GM18861 (cell line): ENCODE data around the gene AQP12A.
"Not testable (repeated sequence)": the region's sequence is repeated elsewhere in the genome, so short reads cannot be mapped to it uniquely, and the experiment has no call there.

Source experiments
- ATAC-seq: cut with Tn5 transposase; IDR thresholded peaks from one replicate; pipeline ENCODE4 v1.9.1; 2021; ENCODE audit not compliant: unreplicated experiment

AQP12A gene

DNA sequence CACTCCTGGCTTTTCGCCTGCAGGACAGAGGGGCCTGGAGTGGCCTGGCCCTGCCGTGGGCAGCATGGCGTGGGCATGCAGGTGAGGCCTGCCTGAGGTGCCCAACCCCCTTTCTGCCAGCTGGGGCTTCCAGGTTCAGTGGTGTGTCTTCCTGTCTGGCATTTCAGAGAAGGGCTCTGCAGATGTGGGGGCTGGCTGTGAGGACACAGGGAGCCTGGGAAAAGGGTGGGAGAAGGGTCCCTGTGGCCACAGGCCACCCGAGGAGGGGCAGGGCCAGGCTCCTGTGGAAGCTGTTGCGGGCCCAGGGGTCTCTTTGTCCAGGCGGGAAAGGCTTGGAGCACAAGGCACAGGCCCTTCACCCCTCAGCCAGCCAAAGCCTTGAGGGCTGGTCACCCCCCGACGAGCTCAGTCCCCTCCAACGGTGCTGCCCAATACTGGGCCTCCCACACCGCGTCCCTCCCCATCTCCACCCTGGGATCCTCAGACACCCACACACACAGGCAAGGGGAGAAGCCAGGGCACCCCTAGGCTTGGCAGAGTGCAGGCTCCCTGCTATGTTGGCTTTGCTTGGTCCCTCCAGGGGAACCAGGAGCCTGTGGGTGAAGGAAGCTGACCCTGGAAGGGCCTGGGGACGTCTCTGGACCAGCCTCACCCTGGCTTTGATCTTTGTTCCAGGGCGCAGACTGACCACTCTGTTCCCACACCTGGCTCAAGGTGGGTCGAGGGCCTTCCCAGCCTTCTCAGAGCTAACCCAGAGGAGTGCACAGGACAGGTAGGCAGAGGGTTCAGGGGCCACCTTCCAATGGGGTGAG is 3.7 kb upstream of the AQP12A start:
- no peak for ATAC-seq

DNA sequence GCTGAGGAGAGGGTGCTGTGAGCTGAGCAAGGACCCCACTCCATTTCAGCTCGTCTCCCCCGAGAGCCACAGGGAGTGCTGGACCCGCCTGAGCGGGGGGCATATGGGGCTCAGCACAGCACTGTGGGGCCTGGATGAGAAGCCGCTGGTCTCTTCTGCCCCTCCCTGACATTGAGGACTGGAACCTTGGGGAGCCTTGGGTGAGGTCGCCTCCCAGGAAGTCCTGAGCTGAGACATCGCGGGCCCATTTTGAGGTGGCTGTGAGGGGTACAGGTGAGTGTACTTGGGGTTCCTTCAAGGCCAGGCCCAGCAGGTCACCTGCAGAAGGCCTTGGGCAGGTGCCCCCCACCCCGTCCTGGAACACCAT is 3.1 kb upstream of the AQP12A start:
- no peak for ATAC-seq

DNA sequence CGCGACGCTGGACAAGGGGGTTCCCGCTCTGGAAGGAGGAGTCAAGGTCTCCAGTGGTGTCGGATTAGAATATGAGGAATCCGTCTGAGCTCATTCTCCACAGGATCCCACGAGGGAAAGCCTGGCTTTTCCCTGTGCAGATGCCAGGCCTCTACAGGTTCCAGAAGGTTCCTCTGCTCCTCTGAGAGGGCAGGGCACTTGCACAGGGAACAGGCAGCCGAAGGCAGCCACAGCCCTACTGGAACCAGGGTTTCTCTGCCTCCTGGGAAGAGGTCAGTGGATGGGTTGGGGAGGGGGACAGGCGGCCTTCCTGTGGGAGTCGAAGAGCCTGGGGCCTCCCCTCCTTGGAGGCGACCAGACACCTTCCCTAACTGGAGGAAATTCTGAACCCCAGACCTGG is 1.7 kb upstream of the AQP12A start:
- ATAC-seq, result no peak

DNA sequence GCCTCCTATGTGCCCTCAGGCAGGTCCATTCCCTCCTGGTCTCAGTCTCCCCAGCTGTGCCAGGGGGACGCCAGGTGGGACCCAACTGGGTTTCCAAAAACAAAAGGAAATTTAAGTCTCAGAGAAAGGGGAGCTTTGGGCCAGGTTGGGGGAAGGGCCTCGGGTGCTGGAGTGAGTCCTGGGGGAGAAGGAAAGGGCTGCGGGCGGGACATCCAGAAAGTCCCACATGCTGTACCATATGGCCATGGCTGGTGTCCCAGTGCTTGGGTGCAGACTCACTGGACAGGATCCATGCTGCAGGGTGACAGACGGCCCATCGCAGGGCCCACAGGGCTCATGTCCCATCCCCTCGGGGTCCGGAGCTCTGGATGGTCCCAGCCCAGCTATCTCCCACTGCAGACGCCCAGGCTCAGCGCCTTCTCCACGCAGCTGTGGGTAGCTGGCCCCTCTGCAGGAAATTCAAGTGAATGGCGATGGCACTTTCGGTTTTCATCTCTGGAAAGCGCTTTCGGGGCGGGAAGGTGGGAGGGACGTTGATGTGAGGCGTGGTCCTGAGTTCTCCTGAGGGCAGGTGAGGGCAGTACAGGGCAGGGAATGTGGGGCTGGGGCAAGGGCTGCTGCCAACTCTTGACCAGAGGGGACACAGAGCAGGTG is 1.1 kb upstream of the AQP12A start:
- ATAC-seq, result not testable (repeated sequence)

DNA sequence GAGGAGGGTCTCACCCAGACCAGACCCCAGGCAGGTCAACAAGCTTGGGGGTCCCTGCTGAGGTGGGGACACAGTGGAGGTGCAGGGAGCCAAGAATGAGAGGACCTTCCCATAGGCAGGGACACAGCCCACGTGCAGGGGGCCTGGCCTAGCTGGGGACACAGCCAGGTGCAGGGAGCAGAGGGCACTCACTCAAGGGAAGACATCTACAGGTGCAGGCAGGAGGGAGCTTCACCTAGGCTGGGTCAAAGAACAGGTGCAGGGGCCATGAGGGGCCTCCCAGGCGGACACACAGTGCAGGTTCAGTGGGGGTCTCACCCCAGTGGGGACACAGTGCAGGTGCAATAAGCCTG is 615 bp upstream of the AQP12A start:
- ATAC-seq, result not testable (repeated sequence)

DNA sequence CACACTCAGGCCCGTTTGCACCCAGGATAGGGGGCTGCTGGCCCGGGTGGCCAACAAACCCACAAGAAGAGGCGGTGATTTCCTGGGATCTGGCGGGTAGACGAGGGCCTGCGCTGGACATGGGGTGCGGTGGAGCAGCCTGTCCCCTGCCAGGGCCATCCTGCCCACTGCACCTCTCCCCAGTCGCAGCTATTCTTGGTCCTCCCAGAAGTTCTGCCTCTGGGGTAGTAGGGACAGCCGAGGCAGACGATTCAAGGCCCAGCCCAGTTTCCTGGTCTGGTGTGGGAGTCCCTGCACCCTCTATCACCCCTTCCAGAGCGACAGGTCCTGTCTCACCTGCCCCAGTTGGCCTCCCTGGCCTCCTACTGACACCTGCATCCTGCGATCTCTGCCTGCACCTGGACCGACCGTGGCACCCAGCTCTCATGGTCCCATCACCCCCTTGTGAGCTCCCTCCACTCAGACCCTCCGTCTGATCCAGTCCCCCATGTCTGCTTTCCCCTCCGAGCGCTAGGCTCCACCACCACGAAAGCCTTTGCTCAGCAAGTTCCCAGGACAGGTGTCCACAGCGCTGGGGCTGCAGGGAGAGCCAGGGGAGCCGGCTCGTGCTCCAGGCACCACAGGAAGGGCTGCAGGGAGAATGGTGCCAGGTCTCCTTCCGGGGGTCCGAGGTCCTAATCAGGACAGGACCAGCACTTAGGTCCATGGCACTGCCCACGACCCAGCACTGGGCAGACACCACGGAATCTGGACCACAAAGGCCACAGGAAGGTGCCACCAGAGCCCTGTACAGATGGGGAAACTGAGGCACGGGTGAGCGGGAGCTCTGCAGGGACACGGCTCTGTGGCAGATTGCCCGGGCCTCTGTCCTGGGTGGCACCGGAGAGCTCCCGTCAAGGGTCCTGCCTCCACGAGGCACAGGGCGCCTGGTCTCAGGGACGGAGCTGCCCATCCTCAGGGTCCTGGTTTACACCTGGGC is 1.2 kb downstream of the AQP12A start:
- ATAC-seq, result not testable (repeated sequence)

DNA sequence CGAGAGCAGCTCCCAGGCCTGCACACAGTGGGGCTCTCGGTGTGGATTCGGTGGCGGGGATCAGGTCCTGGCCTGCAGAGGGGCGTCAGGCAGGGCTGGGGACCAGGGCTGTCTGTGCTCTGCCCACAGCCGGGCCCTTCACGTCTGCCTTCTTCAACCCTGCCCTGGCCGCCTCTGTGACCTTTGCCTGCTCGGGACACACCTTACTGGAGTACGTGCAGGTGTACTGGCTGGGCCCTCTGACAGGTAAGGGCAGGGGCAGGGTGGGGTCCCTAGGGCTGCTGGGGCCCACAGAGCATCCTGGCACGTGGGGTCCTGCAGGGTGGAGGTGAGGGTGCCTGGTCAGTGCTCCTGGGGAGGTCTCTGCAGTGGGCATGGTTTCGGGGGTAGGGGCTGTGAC is 2.6 kb downstream of the AQP12A start:
- ATAC-seq, result not testable (repeated sequence)

DNA sequence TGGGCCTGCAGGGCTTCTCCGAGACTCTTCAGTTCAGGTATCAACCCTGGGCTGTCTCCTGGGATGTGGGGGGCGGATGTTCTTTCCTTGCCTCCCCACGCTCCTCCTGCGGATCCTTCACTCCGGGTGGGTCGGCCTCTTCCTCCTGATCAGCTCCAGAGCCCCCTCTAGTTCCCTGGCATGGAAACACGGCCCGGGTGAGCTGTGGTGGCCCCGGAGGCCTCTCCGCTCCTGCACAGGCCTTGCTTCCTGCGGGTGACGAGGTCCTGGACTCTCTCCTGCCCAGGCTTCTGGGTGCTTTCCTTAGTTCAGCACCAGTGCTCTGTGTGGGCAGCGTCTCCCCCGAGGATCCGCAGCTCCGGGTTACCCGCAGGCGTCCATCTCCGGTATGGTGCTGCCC is 3.9 kb downstream of the AQP12A start:
- ATAC-seq, result not testable (repeated sequence)

DNA sequence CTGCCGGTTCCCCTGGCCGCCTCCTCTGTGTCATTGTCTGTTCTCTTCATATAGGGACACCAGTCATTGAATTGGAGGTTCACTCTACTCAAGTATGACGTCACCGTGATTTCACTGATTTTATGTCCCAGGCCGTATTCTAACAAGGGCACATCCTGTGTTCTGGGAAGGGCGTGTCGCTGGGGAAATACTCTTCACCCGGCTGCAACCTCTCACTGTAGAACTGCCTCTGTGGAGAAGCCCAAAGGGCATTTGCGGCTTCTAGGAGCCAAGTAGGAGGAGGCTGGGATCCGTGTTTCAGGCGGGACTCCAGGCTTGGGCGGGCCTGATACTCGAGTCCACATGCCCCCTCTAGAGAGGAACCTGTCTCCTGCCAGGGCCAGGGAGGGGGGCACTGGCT is 4.8 kb downstream of the AQP12A start:
- not testable (repeated sequence) for ATAC-seq

DNA sequence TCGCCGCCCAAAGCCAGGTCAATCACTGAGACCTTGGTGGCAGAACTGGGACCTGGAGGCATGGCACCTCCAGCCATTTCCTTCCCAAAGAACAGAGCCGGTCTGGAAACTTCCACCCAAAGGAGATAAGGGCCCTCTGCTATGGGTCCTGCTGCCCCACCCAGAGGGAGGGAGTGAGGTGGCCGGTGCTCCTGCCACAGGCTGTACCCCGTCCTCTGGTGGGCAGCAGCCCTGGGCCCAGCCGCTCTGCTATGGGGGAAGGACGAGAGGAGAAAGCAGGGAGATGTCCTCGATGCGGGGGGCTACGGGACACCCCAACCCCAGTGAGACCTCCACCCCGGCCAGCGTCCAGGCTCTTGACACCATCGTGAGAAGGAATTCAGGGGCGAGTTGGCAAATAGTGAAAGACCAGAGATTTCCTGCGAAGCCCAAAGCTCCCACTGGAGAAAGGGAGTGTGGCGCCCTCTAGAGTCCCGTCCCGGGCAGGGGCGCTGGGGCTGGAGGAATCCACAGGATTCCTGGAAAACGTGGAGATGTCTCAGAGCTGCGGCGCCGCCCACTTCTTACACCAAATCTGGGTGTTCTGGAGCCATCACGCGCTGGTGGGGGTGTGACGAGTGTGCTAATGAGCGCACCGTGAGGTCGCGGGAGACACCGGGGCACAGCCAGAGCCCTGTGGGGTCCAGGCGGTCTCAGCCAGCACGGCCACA is 7.3 kb downstream of the AQP12A start:
- not testable (repeated sequence) for ATAC-seq

DNA sequence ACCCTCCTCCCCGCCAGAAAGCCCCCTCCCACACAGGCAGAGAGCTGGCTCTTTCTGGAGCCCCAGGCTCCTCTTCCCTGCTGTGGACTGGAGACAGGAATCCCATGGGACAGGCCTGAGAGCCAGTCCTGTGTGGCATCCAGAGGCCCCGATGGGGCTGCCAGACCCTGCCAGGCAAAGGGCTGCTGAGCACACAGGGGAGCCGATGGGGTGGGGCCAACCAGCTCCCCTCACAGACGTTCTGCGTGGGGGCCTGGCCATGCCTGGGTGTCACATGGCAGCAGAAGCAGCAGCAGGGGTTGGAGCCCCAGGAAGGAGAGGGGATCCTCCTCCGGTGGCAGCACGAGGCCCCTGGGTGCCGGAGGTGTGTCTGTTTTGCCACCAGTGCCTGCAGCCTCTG is 8.2 kb downstream of the AQP12A start:
- not testable (repeated sequence) for ATAC-seq

DNA sequence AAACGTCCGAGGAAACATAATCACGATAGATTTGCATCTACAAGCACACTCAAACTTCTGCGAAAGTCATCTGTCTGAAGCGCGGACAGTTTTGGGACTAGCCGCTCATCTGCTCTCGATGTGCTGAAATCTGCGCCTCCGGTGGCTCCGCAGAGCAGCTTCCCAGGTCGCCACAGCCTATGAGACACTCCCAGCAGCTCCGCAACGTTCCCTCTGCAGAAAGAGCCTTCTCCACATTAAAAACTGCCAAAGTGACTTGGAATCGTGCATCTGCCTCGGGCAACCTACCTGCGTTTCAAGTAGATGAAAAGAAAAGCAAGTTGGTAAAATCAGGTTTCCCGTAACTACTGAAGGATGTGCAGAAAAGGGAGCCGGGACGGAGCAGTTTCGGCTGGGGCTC is 8.9 kb downstream of the AQP12A start:
- ATAC-seq, result not testable (repeated sequence)

DNA sequence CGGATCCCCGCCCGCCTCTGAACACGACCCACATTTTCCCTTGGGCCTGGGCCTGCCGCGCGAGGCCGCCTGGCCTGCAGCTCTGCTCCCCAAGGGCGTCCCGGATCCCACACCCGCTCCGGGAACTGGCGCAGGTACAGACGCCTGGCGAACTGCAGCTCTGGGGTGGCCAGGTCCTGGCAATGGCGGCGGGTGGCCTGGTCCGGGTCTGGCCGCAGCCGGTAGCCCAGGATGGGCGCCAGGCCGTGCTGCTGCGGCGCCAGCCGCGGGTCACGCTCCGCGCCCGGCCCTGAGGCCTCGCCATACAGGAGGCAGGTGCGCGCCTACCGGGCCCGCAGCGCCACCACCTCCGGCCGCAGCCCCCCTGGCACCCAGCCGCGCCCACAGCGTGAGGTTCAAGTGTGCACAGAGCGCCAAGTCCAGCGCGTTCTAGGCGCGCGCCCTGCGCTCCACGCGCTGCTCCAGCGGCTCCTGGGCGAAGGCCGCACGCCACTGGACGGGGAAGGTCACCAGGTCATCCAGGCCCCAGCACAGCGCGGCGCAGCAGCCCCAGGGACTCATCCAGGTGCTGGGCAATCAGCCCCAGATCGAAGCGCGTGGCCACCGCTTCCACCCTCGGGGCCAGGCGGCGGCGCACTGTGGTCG is 9.5 kb downstream of the AQP12A start:
- no peak for ATAC-seq

DNA sequence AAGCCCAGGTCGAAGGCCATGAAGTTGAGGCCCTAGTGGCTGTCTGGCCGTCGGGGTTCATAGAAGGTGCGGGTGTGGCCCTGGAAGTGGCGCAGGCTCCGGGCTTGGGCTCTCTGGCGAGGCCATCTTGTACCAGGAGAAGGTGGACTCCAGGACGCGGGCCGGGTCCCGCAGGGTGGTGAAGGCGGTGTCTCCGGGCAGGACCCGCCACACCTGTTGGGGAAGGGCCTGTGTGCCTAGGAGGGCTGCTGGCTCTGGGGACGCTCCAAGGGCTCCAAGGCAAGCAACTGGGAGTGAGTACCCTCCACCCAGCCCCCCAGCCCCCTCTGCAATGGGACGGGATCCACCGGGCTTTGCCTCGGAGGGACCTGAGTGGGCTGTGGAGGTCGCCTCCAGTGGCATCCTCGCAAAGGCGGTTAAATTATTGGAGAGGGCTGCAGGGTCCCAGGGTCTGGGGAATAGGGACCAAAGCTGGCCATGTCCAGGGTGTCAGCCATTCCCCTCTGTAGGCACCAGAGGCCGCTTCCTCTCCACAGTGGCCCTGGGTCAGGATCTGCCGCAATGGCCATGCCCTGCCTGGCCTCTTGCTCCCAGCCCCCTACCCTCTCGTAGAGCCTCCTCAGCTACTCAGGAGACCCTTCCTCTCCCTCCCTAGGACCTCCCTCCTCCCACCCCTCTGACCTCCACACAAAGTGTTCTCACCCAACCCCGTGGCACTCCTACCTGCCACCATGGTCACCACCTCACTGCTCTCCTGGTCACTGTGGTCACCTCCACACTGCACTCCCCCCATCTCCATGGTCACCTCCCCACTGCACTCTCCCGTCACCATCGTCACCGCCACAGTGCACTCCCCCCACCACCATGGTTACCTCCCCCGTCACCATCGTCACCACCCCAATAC is 10.3 kb downstream of the AQP12A start:
- no peak for ATAC-seq

DNA sequence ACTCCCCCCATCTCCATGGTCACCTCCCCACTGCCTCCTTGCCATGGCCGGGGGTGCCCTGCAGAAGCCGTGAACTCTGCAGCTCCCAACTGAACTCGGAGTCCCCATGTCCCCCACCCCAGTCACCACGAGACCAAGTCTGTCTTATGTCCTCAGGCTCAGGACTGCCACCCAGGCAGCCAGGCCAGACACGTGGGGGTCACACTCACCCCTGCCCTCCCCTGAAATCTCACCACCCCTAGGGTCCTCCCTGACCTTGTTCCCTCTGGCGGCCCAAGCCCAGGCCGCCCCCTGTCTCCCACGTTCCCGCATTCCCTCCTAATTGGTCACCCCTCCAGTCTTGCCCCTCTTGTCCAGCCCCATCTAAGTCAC is 11.0 kb downstream of the AQP12A start:
- ATAC-seq, result no peak

DNA sequence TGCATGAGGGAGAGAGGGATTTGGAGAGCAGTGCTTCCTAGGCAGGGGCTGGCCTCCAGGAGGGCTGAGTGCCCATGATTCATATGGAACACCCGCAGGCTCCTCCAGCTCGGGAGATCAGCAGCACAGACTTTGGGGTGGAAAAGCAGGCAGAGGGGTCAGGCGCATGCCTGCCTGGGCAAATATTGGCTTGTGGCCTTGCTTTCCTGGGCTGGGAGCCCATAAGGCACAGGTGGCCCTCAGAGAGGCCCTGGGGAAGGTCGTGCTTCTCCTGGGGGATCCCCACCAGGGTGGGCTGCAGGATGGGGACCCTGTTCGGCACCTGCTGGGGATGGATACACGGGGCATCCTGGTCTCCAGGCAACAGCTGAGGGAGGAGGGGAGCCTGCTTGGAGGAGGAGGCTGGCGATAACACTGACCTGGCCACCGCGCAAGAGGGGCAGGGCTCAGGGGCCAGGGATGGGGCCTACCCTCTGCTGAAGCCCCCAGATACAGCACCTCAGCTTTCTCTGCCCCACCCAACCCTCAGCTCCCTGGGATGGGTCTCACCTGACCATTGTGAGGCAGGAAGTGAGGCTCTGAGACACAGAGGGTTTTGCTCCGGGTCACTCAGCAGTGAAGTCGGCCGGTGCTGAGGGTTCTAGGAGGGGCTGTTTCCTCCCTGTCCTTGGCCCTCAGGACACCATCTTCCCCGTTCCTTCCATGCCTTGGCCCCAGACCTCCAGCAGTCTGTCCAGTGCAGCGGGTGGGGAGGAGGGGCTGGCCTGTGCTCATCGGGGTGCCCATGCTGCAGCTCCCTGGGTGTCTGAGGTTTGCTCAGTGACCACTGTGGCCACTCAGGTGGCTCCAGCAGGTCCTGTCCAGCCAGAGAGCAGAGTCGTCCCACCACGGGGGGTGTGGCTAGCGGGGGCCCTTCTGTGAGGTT is 12.0 kb downstream of the AQP12A start:
- no peak for ATAC-seq

DNA sequence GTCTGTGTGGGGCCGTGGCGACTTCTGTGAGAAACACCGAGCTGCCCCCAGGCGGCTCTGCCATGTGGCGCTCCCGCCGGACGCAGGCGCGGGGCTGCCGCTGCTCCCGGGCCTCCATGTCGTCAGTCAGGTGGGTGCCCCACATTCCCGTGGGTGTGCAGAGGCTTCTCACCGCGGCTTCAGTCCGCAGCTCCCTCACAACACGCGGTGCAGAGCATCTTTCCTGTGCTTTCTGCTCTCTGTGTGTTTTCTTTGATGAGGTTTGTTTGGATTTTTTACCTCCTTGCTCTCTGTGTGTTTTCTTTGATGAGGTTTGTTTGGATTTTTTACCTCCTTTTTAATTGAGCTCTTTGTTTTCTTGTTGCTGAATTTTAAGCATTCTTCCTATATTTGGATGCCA is 13.0 kb downstream of the AQP12A start:
- ATAC-seq, result no peak

DNA sequence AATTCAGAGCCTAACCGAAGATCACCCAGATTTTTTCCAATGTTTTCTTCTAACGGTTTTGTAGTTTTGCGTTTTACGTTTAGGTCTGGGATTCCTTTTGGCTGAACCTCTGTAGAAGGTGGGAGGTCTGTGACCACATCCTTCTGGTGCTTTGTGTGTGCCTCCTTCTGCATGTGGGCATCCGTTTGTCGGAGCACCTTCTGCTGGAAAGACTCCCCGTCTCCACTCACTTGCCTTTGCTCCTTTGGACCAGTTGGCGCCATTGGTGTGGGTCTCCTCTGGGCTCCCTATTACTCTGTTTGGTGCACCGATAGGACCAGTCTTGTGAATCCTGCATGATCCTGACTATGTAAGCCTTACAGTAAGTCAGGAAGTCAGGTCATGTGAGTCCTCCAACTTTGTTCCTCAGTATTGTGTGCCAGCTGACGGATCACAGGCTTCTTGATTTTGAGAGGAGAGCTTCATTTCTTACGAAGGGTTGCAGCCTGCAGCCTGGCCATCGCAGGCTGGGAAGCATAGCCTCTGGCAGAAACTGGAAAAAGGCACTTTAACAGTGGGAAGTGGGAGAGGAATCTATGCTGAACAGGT is 13.6 kb downstream of the AQP12A start:
- ATAC-seq, result no peak
